Omental fat pad (tissue), 4 donors: ENCODE measurements around the gene ARF4. TPM values are rescaled to one million over a fixed set of nuclear protein-coding genes. Genes with fewer than 3 reads are reported as not detected.

Source experiments
- ATAC-seq: fragments of 150-250 bp; one replicate; pipeline ENCODE4 v1.9.1; 2016; ENCODE audit warnings: mild to moderate bottlenecking, moderate library complexity; ENCODE audit not compliant: low FRiP score
- DNase-seq: peaks from one replicate; pipeline ENCODE4 v3.0.0-alpha.2; 2019; ENCODE audit warnings: low spot score
- total RNA-seq, 4 donors: library from RNA; depleted of rRNA; stranded (reverse); fragments of >200 nt; gene quantifications; one replicate each; pipeline ENCODE4 v1.1.0, GENCODE V29; 2016
- TF ChIP-seq, protein P1 (sequence below), 3 donors: fragments of 450-650 bp; IDR thresholded peaks; one replicate each; pipeline ENCODE4 v1.5.1; 2016 to 2017; ENCODE audit warnings: antibody characterized with exemption in 3 of 3, mild to moderate bottlenecking in 3 of 3, moderate library complexity in 2 of 3

ARF4 gene
- total RNA-seq, 4 donors from 2014 or later = 92.4 to 209 (median 136) TPM

DNA sequence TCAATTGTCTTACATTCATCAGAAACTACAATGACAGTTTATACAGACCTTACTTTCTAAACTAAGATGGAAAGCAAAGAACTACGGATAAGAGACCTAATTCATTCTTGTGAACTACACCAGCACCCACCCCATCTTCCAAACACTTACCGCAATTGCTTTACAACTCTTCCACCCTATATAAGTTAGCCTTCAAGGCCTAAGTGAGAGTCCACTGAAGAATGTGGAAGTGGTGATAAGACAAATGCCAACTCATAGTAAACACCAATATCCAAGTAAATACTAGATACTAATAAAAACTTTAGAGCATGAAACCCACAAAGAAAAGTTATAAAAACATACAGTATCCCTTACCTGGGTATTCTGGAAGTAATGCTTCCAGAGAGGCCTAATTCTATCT is 13.6 kb downstream of the ARF4 start:
- TF ChIP-seq, protein P1, sequence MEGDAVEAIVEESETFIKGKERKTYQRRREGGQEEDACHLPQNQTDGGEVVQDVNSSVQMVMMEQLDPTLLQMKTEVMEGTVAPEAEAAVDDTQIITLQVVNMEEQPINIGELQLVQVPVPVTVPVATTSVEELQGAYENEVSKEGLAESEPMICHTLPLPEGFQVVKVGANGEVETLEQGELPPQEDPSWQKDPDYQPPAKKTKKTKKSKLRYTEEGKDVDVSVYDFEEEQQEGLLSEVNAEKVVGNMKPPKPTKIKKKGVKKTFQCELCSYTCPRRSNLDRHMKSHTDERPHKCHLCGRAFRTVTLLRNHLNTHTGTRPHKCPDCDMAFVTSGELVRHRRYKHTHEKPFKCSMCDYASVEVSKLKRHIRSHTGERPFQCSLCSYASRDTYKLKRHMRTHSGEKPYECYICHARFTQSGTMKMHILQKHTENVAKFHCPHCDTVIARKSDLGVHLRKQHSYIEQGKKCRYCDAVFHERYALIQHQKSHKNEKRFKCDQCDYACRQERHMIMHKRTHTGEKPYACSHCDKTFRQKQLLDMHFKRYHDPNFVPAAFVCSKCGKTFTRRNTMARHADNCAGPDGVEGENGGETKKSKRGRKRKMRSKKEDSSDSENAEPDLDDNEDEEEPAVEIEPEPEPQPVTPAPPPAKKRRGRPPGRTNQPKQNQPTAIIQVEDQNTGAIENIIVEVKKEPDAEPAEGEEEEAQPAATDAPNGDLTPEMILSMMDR (IDR thresholded peaks at IDR 0.05) = no peak
- DNase-seq (no peak), ATAC-seq (no peak)

GRCh38 chr3:57582474-57583168 is 14.5 kb downstream of the ARF4 start:
- DNase-seq = no peak
- ATAC-seq = no peak
- TF ChIP-seq, protein P1 (IDR thresholded peaks at IDR 0.05) = no peak

GRCh38 chr3:57577801-57578200 is 19.3 kb downstream of the ARF4 start:
- DNase-seq = no peak
- no peak for ATAC-seq
- TF ChIP-seq, protein P1 (IDR thresholded peaks at IDR 0.05) = no peak

GRCh38 chr3:57575966-57576626 is 21.0 kb downstream of the ARF4 start:
- DNase-seq (no peak), ATAC-seq (no peak)
- TF ChIP-seq, protein P1 (IDR thresholded peaks at IDR 0.05) = no peak

DNA sequence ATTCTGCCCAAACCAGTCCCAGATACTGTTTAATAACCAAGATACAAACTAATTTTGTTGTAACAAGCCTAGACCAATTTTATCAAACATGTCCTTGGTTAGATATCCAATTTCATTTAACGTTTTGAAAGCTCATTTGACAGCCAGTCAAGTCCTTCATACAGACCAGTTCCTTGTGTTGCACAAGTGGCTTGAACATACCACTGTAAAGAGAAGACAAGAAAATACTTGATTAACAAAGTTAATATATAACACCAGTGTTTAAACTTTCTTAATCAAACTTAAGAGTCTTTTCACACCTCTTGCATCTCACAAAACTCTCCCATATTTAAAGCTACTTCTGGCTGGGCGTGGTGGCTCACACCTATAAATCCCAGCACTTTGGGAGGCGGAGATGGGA is 25.0 kb downstream of the ARF4 start:
- no peak for ATAC-seq
- TF ChIP-seq, protein P1 (IDR thresholded peaks at IDR 0.05) = no peak
- no peak for DNase-seq

DNA sequence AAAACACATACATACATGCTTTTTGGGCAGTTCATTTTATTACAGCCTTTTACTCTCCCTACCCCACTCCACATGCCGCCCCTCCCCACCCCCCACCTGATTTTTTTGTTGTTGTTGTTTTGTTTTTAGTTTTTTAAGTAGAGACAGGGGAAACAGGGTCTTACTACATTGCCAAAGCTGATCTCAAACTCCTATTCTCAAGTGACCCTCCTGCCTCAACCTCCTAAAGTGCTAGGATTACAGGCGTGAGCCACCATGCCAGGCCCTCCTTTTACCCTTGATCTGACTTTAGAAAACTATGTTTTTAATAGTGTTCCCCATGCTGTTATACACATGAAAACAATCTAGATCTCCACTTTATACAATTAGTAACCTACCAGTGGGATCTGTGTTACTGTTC is 26.3 kb downstream of the ARF4 start:
- TF ChIP-seq, protein P1 (IDR thresholded peaks at IDR 0.05) = no peak
- DNase-seq (no peak), ATAC-seq (no peak)
